Fibroblast of lung (primary cell): Measurements from ENCODE around the gene TAAR9.

ENCODE experiments used
- EZH2 ChIP-seq: IDR thresholded peaks from 2 replicates; pipeline ENCODE4 v1.5.1; 2012; ENCODE audit warnings: low read length, control low read depth, mild to moderate bottlenecking; ENCODE audit errors: missing control alignments
- TF ChIP-seq, protein P1 (sequence below), 2 donors: IDR thresholded peaks in 1 of 2; conservative IDR thresholded peaks in 1 of 2; 1 replicate in 1 of 2; 2 replicates in 1 of 2; pipeline ENCODE4 v1.5.1; 2011 to 2012; ENCODE audit warnings: low read length in 2 of 2, control low read depth in 1 of 2, inconsistent platforms in 1 of 2, low read depth in 1 of 2, mild to moderate bottlenecking in 1 of 2

DNA sequence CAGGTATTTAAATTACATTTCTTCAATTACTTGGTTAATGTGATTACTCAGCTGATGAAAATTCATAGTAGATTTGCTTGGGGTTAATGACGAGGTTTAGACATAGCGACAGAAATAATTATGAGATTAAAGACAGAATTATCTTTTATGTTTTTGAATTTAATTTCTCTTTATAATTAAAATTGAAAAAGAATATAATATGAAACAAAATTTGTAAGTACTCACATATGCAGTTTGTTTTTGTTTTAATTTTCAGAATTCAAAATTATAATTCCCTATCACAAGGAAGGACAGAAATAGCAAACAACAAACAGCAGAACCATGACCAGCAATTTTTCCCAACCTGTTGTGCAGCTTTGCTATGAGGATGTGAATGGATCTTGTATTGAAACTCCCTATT is 14.3 kb downstream of the TAAR9 start, which contains the start of gene TAAR8:
- TF ChIP-seq, protein P1, sequence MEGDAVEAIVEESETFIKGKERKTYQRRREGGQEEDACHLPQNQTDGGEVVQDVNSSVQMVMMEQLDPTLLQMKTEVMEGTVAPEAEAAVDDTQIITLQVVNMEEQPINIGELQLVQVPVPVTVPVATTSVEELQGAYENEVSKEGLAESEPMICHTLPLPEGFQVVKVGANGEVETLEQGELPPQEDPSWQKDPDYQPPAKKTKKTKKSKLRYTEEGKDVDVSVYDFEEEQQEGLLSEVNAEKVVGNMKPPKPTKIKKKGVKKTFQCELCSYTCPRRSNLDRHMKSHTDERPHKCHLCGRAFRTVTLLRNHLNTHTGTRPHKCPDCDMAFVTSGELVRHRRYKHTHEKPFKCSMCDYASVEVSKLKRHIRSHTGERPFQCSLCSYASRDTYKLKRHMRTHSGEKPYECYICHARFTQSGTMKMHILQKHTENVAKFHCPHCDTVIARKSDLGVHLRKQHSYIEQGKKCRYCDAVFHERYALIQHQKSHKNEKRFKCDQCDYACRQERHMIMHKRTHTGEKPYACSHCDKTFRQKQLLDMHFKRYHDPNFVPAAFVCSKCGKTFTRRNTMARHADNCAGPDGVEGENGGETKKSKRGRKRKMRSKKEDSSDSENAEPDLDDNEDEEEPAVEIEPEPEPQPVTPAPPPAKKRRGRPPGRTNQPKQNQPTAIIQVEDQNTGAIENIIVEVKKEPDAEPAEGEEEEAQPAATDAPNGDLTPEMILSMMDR (conservative IDR thresholded peaks at IDR 0.05 in 1 of 2, IDR thresholded peaks at IDR 0.05 in 1 of 2; ENCODE audit: low read depth in 1 of 2, low read length in 2 of 2), result no peak
- no peak for TF ChIP-seq EZH2
